ENCODE data around the gene DDC. TPM values are rescaled to one million over a fixed set of nuclear protein-coding genes. Genes with fewer than 3 reads are reported as not detected.

DDC gene
- total RNA-seq: 1.7 TPM

GRCh38 chr7:50564640-50565558 lies at the start of gene DDC:
Gene DDC, minus strand, starts transcription at chr7:50565405. Its CDS starts 21,320 bp downstream, at chr7:50544085.
- DNase-seq (ENCODE audit: low spot score): peak; percentile 38

- no peak for DNase-seq (ENCODE audit: low spot score)
Observed at GRCh38 chr7:50613473-50613872, 48.3 kb upstream of the DDC start.

GRCh38 chr7:50612704-50613103 lies 47.5 kb upstream of the DDC start:
- DNase-seq (ENCODE audit: low spot score): no peak

GRCh38 chr7:50610521-50611277 lies 45.5 kb upstream of the DDC start:
- DNase-seq (ENCODE audit: low spot score): no peak

- no peak for DNase-seq (ENCODE audit: low spot score)
Observed at GRCh38 chr7:50608196-50608906, 43.1 kb upstream of the DDC start.

GRCh38 chr7:50607524-50608125 lies 42.4 kb upstream of the DDC start:
- DNase-seq (ENCODE audit: low spot score): no peak

- no peak for DNase-seq (ENCODE audit: low spot score)
Observed at GRCh38 chr7:50605059-50605458, 39.9 kb upstream of the DDC start.

- no peak for DNase-seq (ENCODE audit: low spot score)
Observed at GRCh38 chr7:50603287-50603686, 38.1 kb upstream of the DDC start.

- no peak for DNase-seq (ENCODE audit: low spot score)
Observed at GRCh38 chr7:50599385-50599784, 34.2 kb upstream of the DDC start.

- DNase-seq (ENCODE audit: low spot score): no peak
Observed at GRCh38 chr7:50598460-50599343, 33.5 kb upstream of the DDC start.

- no peak for DNase-seq (ENCODE audit: low spot score)
Observed at GRCh38 chr7:50596484-50596883, 31.3 kb upstream of the DDC start.

GRCh38 chr7:50595491-50596102 lies 30.4 kb upstream of the DDC start:
- peak; percentile 38 for DNase-seq (ENCODE audit: low spot score)

GRCh38 chr7:50594734-50595485 lies 29.7 kb upstream of the DDC start:
- no peak for DNase-seq (ENCODE audit: low spot score)

GRCh38 chr7:50594136-50594535 lies 28.9 kb upstream of the DDC start:
- no peak for DNase-seq (ENCODE audit: low spot score)

GRCh38 chr7:50592940-50593339 lies 27.7 kb upstream of the DDC start:
- no peak for DNase-seq (ENCODE audit: low spot score)

- DNase-seq (ENCODE audit: low spot score): no peak
Observed at GRCh38 chr7:50591480-50592438, 26.6 kb upstream of the DDC start.

- DNase-seq (ENCODE audit: low spot score): no peak
Observed at GRCh38 chr7:50591098-50591479, 25.9 kb upstream of the DDC start.

- no peak for DNase-seq (ENCODE audit: low spot score)
Observed at GRCh38 chr7:50590535-50590934, 25.3 kb upstream of the DDC start.
